DND-41 (cell line): ENCODE data around the gene DNM3.

Experiments
- ATAC-seq: fragments of 200-7000 bp; cut with Tn5 transposase; 3 replicates; pipeline ENCODE4 v1.9.1; 2021; ENCODE audit warnings: low read depth; ENCODE audit not compliant: insufficient read depth
- DNase-seq: peaks from one replicate; pipeline ENCODE4 v3.0.0-alpha.2; 2020
- H2AFZ ChIP-seq: 2 replicates; pipeline ENCODE4 v1.6.0; 2012; ENCODE audit warnings: low read depth, low read length
- H3K27ac ChIP-seq: 2 replicates; pipeline ENCODE4 v1.5.1; 2012; ENCODE audit warnings: low read length, inconsistent platforms
- H3K27me3 ChIP-seq: fragments of 200-600 bp; sonication (generic); 2 replicates; pipeline ENCODE4 v1.6.0; 2012; ENCODE audit warnings: low read length, mild to moderate bottlenecking, inconsistent platforms; ENCODE audit not compliant: insufficient read depth, poor library complexity
- H3K36me3 ChIP-seq: 2 replicates; pipeline ENCODE4 v1.5.1; 2012; ENCODE audit warnings: low read length, inconsistent platforms; ENCODE audit not compliant: insufficient read depth
- H3K4me1 ChIP-seq: 2 replicates; pipeline ENCODE4 v1.5.1; 2012; ENCODE audit warnings: mild to moderate bottlenecking, low read length; ENCODE audit not compliant: insufficient read depth
- H3K4me2 ChIP-seq: 2 replicates; pipeline ENCODE4 v1.6.0; 2012; ENCODE audit warnings: mild to moderate bottlenecking, moderate library complexity, low read length, inconsistent platforms; ENCODE audit not compliant: insufficient read depth
- H3K4me3 ChIP-seq, 2 experiments: fragments of 200-600 bp in 1 of 2; shearing (Covaris generic) in 1 of 2; 2 replicates each; pipeline ENCODE4 v1.5.1; 2012 to 2016; ENCODE audit warnings: inconsistent platforms in 2 of 2, low read length in 2 of 2, mild to moderate bottlenecking in 2 of 2, low read depth in 1 of 2, moderate library complexity in 1 of 2
- H3K79me2 ChIP-seq: 2 replicates; pipeline ENCODE4 v1.6.0; 2012; ENCODE audit warnings: low read length, inconsistent platforms; ENCODE audit not compliant: insufficient read depth
- H3K9ac ChIP-seq: 2 replicates; pipeline ENCODE4 v1.6.0; 2012; ENCODE audit warnings: low read depth, mild to moderate bottlenecking, inconsistent platforms, low read length, moderate library complexity
- H3K9me3 ChIP-seq: 2 replicates; pipeline ENCODE4 v1.5.1; 2012; ENCODE audit warnings: low read length, moderate library complexity, mild to moderate bottlenecking, inconsistent platforms; ENCODE audit not compliant: insufficient read depth, severe bottlenecking
- H4K20me1 ChIP-seq: 2 replicates; pipeline ENCODE4 v1.6.0; 2012; ENCODE audit warnings: low read length; ENCODE audit not compliant: insufficient read depth
- EZH2 ChIP-seq: IDR thresholded peaks from 3 replicates; pipeline ENCODE4 v1.6.1; 2012; ENCODE audit warnings: borderline replicate concordance, low read depth, mild to moderate bottlenecking, moderate library complexity, low read length, inconsistent platforms; ENCODE audit not compliant: severe bottlenecking
- TF ChIP-seq, protein P1 (sequence below): IDR thresholded peaks from 2 replicates; pipeline ENCODE4 v1.5.1; 2012; ENCODE audit warnings: borderline replicate concordance, low read length, moderate library complexity, mild to moderate bottlenecking; ENCODE audit not compliant: poor library complexity, severe bottlenecking; ENCODE audit errors: extremely low read depth

The DNM3 gene

DNA sequence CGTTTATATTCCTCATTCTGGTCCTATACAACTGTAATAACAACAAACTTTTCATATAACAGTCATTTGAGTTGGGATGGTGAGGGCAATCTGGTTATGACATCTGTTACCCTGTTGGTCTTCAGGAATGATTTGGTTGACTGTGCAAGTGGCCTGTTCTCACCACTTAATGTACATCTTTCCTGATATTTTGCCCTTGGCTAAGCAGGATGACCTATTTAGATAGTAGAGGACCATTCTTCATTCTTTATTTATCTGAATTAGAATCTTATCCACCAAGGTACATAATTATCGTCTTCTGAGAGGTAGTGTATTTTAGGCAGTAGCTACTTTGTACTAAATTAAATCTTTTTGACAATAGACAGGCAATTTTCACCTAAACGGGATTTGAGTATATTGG lies 154.3 kb downstream of the DNM3 start:
- H3K79me2 ChIP-seq = no peaks in the 10 kb centered on the region
- no peaks in the 10 kb centered on the region for H3K9me3 ChIP-seq
- H3K4me2 ChIP-seq = no peak overlapping the region
- DNase-seq (no peak), ATAC-seq (no peak)
- no peak overlapping the region for H2AFZ ChIP-seq
- H3K4me1 ChIP-seq = no peaks in the 10 kb centered on the region
- no peaks in the 10 kb centered on the region for H4K20me1 ChIP-seq
- no peak overlapping the region for H3K4me3 ChIP-seq
- TF ChIP-seq EZH2 = no peak
- TF ChIP-seq, protein P1, sequence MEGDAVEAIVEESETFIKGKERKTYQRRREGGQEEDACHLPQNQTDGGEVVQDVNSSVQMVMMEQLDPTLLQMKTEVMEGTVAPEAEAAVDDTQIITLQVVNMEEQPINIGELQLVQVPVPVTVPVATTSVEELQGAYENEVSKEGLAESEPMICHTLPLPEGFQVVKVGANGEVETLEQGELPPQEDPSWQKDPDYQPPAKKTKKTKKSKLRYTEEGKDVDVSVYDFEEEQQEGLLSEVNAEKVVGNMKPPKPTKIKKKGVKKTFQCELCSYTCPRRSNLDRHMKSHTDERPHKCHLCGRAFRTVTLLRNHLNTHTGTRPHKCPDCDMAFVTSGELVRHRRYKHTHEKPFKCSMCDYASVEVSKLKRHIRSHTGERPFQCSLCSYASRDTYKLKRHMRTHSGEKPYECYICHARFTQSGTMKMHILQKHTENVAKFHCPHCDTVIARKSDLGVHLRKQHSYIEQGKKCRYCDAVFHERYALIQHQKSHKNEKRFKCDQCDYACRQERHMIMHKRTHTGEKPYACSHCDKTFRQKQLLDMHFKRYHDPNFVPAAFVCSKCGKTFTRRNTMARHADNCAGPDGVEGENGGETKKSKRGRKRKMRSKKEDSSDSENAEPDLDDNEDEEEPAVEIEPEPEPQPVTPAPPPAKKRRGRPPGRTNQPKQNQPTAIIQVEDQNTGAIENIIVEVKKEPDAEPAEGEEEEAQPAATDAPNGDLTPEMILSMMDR = no peak
- H3K27ac ChIP-seq = no peak overlapping the region
- H3K36me3 ChIP-seq = no peaks in the 10 kb centered on the region
- H3K27me3 ChIP-seq = peaks cover 16% of the 10 kb centered on the region
- no peak overlapping the region for H3K9ac ChIP-seq

DNA sequence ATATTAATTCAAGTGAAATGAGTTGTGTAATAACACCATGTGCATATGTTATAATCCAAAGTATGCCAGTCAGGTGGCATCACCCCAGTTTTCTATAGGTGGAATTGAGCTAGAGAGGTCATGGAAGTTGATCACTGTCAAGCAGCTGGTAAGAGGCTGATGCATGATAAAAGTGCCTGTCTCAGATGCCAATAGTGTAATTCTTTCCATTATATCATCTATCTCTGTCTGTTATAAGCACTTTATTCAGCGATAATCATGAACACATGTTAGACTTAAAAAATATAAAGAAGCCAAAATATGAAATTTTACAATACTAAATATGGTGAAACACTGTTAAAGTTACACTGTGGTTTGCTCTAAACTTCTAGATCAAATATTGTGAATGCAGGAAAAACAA lies 156.6 kb downstream of the DNM3 start:
- Histone ChIP-seq H3K4me3 (no peak overlapping the region), H3K9me3 (no peaks in the 10 kb centered on the region), H3K4me2 (no peak overlapping the region), H3K4me1 (no peaks in the 10 kb centered on the region), H3K27ac (no peak overlapping the region), H3K36me3 (no peaks in the 10 kb centered on the region), H4K20me1 (no peaks in the 10 kb centered on the region), H2AFZ (no peak overlapping the region), H3K9ac (no peak overlapping the region), H3K27me3 (peaks cover 13% of the 10 kb centered on the region), H3K79me2 (no peaks in the 10 kb centered on the region)
- TF ChIP-seq, protein P1 = no peak
- no peak for TF ChIP-seq EZH2
- DNase-seq = no peak
- no peak for ATAC-seq

DNA sequence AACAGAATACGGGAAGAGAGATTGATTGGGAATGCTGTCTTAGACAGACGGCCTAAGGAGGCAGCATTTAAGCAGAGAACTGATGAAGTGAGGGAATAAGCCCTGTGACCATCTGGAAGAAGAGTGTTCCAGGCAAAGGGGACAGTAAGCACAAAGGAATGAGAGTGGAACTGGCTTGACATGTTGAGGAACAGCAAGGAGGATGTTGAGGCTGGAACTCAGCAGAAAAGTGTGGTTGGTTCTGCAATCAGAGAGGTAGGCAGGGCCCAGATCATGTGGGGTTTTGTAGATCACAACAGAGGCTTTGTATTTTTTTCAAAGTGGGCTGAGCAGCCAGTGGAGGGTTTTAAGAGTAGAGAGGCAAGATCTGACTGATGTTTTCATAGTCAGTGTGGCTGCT lies 157.4 kb downstream of the DNM3 start:
- Histone ChIP-seq H3K27me3 (peaks cover 13% of the 10 kb centered on the region), H3K79me2 (no peaks in the 10 kb centered on the region), H3K4me1 (no peaks in the 10 kb centered on the region), H3K36me3 (no peaks in the 10 kb centered on the region), H3K4me3 (no peak overlapping the region), H4K20me1 (no peaks in the 10 kb centered on the region), H3K9me3 (no peaks in the 10 kb centered on the region), H3K27ac (no peak overlapping the region), H3K4me2 (no peak overlapping the region), H3K9ac (no peak overlapping the region), H2AFZ (no peak overlapping the region)
- DNase-seq = no peak
- no peak for TF ChIP-seq EZH2
- TF ChIP-seq, protein P1 = no peak
- no peak for ATAC-seq

DNA sequence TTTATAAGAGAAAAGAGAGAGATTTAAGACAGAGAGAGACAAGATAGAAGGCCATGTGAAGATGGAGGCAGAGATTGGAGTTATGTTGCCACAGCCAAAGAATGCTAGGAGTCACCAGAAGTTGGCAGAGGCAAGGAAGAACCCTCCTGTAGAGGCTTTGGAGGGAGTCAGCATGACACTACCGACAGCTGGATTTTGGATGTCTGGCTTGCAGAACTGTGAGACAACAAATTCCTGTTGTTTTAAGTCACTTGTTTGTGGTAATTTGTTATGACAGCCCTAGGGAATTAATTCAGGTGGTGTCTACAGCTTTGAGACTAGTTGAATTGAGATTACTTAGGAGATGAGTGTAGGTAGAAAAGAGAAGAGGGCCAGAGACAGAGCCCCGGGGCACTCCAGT lies 158.5 kb downstream of the DNM3 start:
- H3K27me3 ChIP-seq = peaks cover 10% of the 10 kb centered on the region
- H3K4me1 ChIP-seq = no peaks in the 10 kb centered on the region
- no peaks in the 10 kb centered on the region for H4K20me1 ChIP-seq
- no peak for DNase-seq
- no peak overlapping the region for H3K4me3 ChIP-seq
- ATAC-seq = no peak
- H3K27ac ChIP-seq = no peak overlapping the region
- H3K9me3 ChIP-seq = no peaks in the 10 kb centered on the region
- TF ChIP-seq EZH2 = no peak
- TF ChIP-seq, protein P1 = no peak
- no peak overlapping the region for H3K9ac ChIP-seq
- H3K79me2 ChIP-seq = no peaks in the 10 kb centered on the region
- H3K36me3 ChIP-seq = no peaks in the 10 kb centered on the region
- H2AFZ ChIP-seq = no peak overlapping the region
- H3K4me2 ChIP-seq = no peak overlapping the region
